Esophagus squamous epithelium (tissue), 5 donors: Measurements from ENCODE around the gene ACOT11. TPM values are rescaled to one million over a fixed set of nuclear protein-coding genes. Genes with fewer than 3 reads are reported as not detected.

Experiments used
- DNase-seq: peaks from one replicate; lab custom pipeline; 2025; lab: John Stamatoyannopoulos, UW
- H3K27ac ChIP-seq, 4 donors: fragments of 200-600 bp; sonication (generic); one replicate each; pipeline ENCODE4 v1.5.1; 2016 to 2019; ENCODE audit warnings: mild to moderate bottlenecking in 1 of 4
- H3K27me3 ChIP-seq, 4 donors: fragments of 200-600 bp; sonication (generic); 1 replicate in 3 of 4; 2 replicates in 1 of 4; pipeline versions ENCODE4 v1.5.1 to v1.6.0; 2017 to 2021; ENCODE audit warnings: antibody characterized with exemption in 1 of 4
- H3K36me3 ChIP-seq, 3 donors: fragments of 200-600 bp; sonication (generic); one replicate each; pipeline ENCODE4 v1.5.1; 2016 to 2019
- H3K4me1 ChIP-seq, 3 donors: fragments of 200-600 bp; sonication (generic); one replicate each; pipeline ENCODE4 v1.5.1; 2017 to 2019
- H3K4me3 ChIP-seq, 4 donors: fragments of 200-600 bp; sonication (generic); 1 replicate in 3 of 4; 2 replicates in 1 of 4; pipeline ENCODE4 v1.5.1; 2016 to 2019; ENCODE audit warnings: mild to moderate bottlenecking in 2 of 4, moderate library complexity in 1 of 4
- H3K9me3 ChIP-seq, 3 donors: fragments of 200-600 bp; sonication (generic); one replicate each; pipeline ENCODE4 v1.5.1; 2016 to 2019
- POLR2A ChIP-seq, 4 donors: fragments of 450-650 bp; IDR thresholded peaks; one replicate each; pipeline ENCODE4 v1.6.1; 2017; ENCODE audit warnings: antibody characterized with exemption in 4 of 4, mild to moderate bottlenecking in 4 of 4, moderate library complexity in 3 of 4
- WGBS, 2 donors: methylation state at CpG; one replicate each; pipeline ENCODE4 v1.1.5; 2018; 5-methylcytosine and 5-hydroxymethylcytosine counted together
- intact Hi-C: fragments of 100-400 bp; cut with DNase I; formaldehyde crosslinking; loops from one replicate; pipeline ENCODE4 v1.15.0; 2022
- total RNA-seq, 4 donors: library from RNA; depleted of rRNA; stranded (reverse); fragments of >200 nt; gene quantifications; one replicate each; pipeline ENCODE4 v1.1.0, GENCODE V29; 2016
- TF ChIP-seq, protein P1 (sequence below), 6 experiments: fragments of 450-650 bp in 4 of 6; fragments of 200-600 bp in 2 of 6; sonication (generic) in 2 of 6; IDR thresholded peaks; one replicate each; pipeline ENCODE4 v1.5.1; 2016 to 2019; ENCODE audit warnings: antibody characterized with exemption in 6 of 6, mild to moderate bottlenecking in 4 of 6, moderate library complexity in 4 of 6
- donor health status: DM: yes; HTN: yes; CAD: no.

ACOT11 gene
- total RNA-seq, 4 donors from 2014 or later, result 10.1 to 33.9 (median 20.3) TPM

- no peaks in the 10 kb centered on the region for H3K36me3 ChIP-seq
- H3K4me1 ChIP-seq, result peaks cover 0 to 10% (median 0%) of the 10 kb centered on the region in 3 donors
- no peak overlapping the region for H3K4me3 ChIP-seq
- 38 to 63% methylated on average over 10 to 11 of the region's 13 CpGs for WGBS, 2 donors
- H3K9me3 ChIP-seq, result no peaks in the 10 kb centered on the region
- H3K27ac ChIP-seq, result no peak overlapping the region
- intact Hi-C loops, result no loop called here
- DNase-seq, result no peak
- no peaks in the 10 kb centered on the region for H3K27me3 ChIP-seq
- TF ChIP-seq POLR2A (IDR thresholded peaks at IDR 0.05), result no peak
- TF ChIP-seq, protein P1, sequence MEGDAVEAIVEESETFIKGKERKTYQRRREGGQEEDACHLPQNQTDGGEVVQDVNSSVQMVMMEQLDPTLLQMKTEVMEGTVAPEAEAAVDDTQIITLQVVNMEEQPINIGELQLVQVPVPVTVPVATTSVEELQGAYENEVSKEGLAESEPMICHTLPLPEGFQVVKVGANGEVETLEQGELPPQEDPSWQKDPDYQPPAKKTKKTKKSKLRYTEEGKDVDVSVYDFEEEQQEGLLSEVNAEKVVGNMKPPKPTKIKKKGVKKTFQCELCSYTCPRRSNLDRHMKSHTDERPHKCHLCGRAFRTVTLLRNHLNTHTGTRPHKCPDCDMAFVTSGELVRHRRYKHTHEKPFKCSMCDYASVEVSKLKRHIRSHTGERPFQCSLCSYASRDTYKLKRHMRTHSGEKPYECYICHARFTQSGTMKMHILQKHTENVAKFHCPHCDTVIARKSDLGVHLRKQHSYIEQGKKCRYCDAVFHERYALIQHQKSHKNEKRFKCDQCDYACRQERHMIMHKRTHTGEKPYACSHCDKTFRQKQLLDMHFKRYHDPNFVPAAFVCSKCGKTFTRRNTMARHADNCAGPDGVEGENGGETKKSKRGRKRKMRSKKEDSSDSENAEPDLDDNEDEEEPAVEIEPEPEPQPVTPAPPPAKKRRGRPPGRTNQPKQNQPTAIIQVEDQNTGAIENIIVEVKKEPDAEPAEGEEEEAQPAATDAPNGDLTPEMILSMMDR (IDR thresholded peaks at IDR 0.05), result no peak
Measured at GRCh38 chr1:54615531-54616279, 67.7 kb downstream of the ACOT11 start.

- H3K4me1 ChIP-seq, result peaks cover 0 to 10% (median 5%) of the 10 kb centered on the region in 3 donors
- intact Hi-C loops, result no loop called here
- H3K9me3 ChIP-seq, result no peaks in the 10 kb centered on the region
- H3K4me3 ChIP-seq, result no peak overlapping the region
- peaks cover 0 to 6% (median 0%) of the 10 kb centered on the region in 4 donors for H3K27me3 ChIP-seq
- no peak overlapping the region for H3K27ac ChIP-seq
- 67 to 93% methylated on average over 2 to 3 of the region's 8 CpGs for WGBS, 2 donors
- no peak for TF ChIP-seq POLR2A (IDR thresholded peaks at IDR 0.05)
- TF ChIP-seq, protein P1 (IDR thresholded peaks at IDR 0.05), result no peak
- no peaks in the 10 kb centered on the region for H3K36me3 ChIP-seq
- DNase-seq, result no peak
Measured at GRCh38 chr1:54619749-54620148, 71.7 kb downstream of the ACOT11 start.

DNA sequence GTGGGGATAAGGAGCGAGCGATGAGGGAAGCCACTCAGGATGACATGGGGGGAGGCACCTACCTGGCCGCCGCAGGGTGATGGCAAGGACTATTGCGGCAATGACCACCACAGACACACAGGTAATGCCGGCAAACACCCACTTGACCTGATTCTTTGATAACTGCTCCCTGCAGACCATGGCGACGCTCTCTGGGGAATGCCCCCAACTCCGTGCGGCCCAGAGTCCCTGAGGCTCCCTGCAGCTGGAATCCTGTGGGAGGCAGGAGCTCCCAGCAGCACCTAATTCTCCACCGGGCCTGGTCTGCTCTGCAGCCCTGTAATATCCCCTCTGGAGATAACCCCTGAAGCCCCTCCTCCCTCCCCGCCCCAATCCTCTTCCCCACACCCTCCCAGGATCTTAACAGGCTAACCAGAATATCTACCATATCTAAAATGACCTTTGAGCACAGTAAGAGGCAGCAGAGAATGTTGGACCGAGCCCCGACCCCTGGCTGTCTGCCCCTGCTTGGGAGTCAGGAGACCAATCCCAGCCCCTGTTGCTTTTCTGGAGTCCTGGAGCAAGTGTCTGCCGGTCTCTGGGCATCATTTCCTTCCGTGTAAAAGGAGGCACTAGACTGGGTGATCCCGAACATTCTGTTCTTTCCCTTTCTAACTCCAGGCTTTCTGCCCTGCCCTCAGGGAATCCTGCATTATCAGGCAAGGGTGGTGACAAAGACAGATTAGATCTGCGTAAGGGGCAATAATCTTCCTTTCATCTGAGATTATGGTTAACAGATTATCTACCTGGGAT, 75.4 kb downstream of the ACOT11 start, which contains the start of gene FAM151A:
Gene FAM151A, minus strand, starts transcription at position 310 of the 792 bp plus-strand sequence. Its CDS starts 130 bp downstream, at position 180.
- Histone ChIP-seq H3K4me1 (peaks cover 0 to 5% (median 0%) of the 10 kb centered on the region in 3 donors), H3K27me3 (peaks cover 0 to 6% (median 0%) of the 10 kb centered on the region in 4 donors), H3K4me3 (no peak within 1 kb of the TSS), H3K36me3 (no peaks in the 10 kb centered on the region), H3K9me3 (no peaks in the 10 kb centered on the region), H3K27ac (no peak within 1 kb of the TSS)
- no peak for DNase-seq
- TF ChIP-seq, protein P1 (IDR thresholded peaks at IDR 0.05), result no peak
- no peak for TF ChIP-seq POLR2A (IDR thresholded peaks at IDR 0.05)
- intact Hi-C loops, result no loop called here
- 67 to 70% methylated on average over 14 to 15 of the region's 18 CpGs for WGBS, 2 donors

DNA sequence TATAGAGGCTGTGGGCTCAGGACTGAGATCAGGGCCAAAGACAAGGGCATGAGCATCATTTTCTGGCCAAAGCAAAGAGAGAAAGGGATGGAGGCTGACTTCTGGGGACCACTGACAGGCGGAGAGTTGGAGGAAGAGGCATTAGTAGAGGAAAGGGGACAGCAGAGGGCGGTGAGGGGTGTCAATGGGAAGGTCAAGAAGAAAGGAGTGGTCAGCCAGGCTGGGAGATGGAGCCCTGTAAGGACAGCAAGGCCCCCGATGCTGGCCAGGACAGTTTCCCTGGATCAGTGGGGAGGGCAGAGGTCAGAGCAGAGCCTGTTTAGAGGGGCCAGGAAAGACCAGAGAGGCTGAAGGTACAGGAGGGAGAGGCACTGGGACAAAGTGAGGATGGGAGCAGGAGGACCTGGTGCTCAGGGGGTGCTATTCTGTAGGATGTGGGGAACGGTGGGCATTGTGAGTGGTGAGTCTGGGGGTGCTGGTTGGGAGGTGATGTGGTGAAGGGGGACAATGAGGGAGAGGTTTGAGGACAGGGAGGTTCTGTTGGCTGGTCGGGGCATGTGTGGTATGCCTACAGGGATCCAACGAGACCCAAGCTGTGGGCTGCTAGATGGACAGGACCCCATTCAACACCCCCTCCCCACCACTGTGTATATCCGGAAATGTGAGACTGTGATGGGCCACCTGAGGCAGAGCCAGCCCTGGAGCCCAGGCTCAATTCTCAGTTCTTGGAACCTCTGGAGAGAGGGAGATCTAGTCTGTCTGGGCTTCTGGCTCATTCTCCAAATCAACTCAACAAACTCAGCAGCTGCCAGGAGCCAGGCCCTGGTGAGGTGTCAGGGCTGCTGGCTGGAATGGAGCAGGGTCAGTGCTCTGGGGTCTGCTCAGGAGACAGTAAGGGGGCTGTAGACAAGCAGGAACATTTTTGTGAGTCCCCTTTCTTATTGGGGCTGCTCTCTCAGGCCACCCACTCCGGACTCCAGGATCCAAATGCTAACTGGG, 76.7 kb downstream of the ACOT11 start:
- peaks cover 0 to 5% (median 0%) of the 10 kb centered on the region in 3 donors for H3K4me1 ChIP-seq
- intact Hi-C loops, result no loop called here
- WGBS, 2 donors, result 65 to 69% methylated on average over 6 to 8 of the region's 8 CpGs
- no peak for DNase-seq
- no peak overlapping the region for H3K27ac ChIP-seq
- H3K4me3 ChIP-seq, result no peak overlapping the region
- H3K9me3 ChIP-seq, result no peaks in the 10 kb centered on the region
- peaks cover 0 to 6% (median 0%) of the 10 kb centered on the region in 4 donors for H3K27me3 ChIP-seq
- H3K36me3 ChIP-seq, result no peaks in the 10 kb centered on the region
- TF ChIP-seq, protein P1 (IDR thresholded peaks at IDR 0.05), result no peak
- TF ChIP-seq POLR2A (IDR thresholded peaks at IDR 0.05), result no peak
